Brain pericyte (primary cell): Measurements from ENCODE around the gene SGSM2.

Source experiments
- DNase-seq: peaks from one replicate; pipeline ENCODE4 v3.0.0-alpha.2; 2012; ENCODE audit warnings: low read depth, low spot score

Gene SGSM2

GRCh38 chr17:2366747-2367494, 29.6 kb downstream of the SGSM2 start:
- DNase-seq: no peak

GRCh38 chr17:2368359-2368758, 31.1 kb downstream of the SGSM2 start:
- no peak for DNase-seq

GRCh38 chr17:2369039-2369438, 31.7 kb downstream of the SGSM2 start:
- DNase-seq: no peak

- DNase-seq: no peak
Observed at GRCh38 chr17:2369551-2370210, 32.4 kb downstream of the SGSM2 start.

GRCh38 chr17:2370211-2370589, 32.9 kb downstream of the SGSM2 start:
- no peak for DNase-seq

GRCh38 chr17:2371183-2372130, 34.2 kb downstream of the SGSM2 start:
- DNase-seq: no peak

GRCh38 chr17:2372180-2372579, 34.9 kb downstream of the SGSM2 start:
- DNase-seq: no peak

- no peak for DNase-seq
Observed at GRCh38 chr17:2372681-2373080, 35.4 kb downstream of the SGSM2 start.

GRCh38 chr17:2373179-2373578, 35.9 kb downstream of the SGSM2 start:
- DNase-seq: no peak

- DNase-seq: no peak
Observed at GRCh38 chr17:2374549-2375285, 37.4 kb downstream of the SGSM2 start.

GRCh38 chr17:2375406-2375805, 38.1 kb downstream of the SGSM2 start:
- DNase-seq: no peak

GRCh38 chr17:2376107-2376506, 38.8 kb downstream of the SGSM2 start:
- no peak for DNase-seq

- DNase-seq: no peak
Observed at GRCh38 chr17:2377659-2378058, 40.4 kb downstream of the SGSM2 start.

- DNase-seq: no peak
Observed at GRCh38 chr17:2378905-2379304, 41.6 kb downstream of the SGSM2 start.

GRCh38 chr17:2379489-2380225, 42.4 kb downstream of the SGSM2 start:
- DNase-seq: no peak

GRCh38 chr17:2380226-2380922, 43.1 kb downstream of the SGSM2 start:
- DNase-seq: no peak

GRCh38 chr17:2380950-2381649, 43.8 kb downstream of the SGSM2 start:
- DNase-seq: no peak

GRCh38 chr17:2383628-2384167, 46.4 kb downstream of the SGSM2 start:
- DNase-seq: no peak

- no peak for DNase-seq
Observed at GRCh38 chr17:2384439-2385127, 47.3 kb downstream of the SGSM2 start.
